Measurements from ENCODE around the gene ADAMTSL3.
"Not testable (repeated sequence)": the region's sequence is repeated elsewhere in the genome, so short reads cannot be mapped to it uniquely, and the experiment has no call there.

ADAMTSL3 gene

DNA sequence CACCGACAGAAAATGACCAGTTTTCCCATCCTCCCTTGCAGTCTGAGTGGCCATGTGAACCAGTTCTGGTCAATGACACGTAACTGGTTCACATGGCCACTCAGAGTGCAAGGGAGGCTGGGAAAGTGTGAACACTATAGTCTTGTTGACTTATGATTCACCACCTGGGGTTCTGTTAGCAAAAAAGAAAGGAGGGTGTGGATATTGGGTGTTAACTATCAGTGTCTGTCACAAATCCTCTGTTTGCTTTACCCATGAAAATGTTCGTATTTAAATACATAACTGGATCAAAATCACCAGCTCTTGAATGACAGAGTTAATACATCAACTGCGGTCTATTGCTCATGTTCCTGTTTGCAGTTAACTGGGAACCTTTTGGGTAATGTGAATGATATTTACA is 92.3 kb downstream of the ADAMTSL3 start:
- DNase-seq (ENCODE audit: low read depth) = no peak

- DNase-seq (ENCODE audit: low read depth) = no peak
These were observed 93.3 kb downstream of the ADAMTSL3 start for GRCh38 chr15:83747050-83747717.

DNA sequence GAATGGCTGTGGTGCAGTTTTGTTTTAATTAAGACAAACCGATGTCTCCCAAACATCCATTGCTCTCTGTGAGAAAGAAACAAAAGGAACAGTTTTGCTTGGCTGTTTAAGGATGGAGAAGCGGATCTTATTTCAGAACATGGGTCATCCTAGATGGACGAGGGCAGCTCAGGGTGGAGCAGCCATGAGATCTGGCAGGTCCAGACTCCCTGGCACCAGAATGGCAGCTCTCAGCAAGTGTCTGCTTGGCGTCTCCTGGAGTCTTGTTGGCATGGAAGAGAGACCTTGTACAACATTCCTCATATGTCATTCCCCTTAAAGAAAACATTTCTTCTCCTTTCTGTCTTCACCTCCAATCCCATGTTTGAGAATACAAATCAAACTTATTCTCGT is 93.8 kb downstream of the ADAMTSL3 start:
- DNase-seq (ENCODE audit: low read depth) = no peak

DNA sequence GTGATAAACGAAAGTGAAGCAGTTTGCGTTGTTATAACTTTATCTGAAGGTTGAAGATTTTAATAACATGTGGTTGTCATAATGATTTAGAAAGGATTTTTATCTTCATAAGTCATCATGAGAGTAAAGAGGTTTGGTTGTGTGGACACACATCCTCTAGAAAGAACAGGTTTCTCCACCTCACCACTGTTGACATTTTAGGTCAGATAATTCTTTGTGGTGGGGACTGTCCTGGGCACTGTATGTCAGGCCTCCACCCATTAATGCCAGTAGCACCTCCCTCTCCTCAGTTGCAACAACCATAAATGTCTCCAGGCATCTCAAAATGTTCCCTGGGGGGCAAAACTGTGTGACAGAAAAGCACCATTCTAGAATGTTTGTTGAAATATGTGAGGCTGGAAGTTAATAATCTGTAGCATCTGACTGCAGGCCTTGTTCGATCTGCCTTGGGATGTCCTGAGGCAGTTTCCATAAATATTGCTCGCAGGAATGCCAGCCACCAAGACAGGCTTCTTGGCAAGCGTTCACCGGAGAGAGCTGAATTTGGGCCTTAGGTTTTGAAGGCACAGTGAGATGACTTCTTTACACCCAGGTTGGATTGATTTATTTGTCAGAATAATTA is 100.1 kb downstream of the ADAMTSL3 start:
- DNase-seq (ENCODE audit: low read depth) = no peak

DNA sequence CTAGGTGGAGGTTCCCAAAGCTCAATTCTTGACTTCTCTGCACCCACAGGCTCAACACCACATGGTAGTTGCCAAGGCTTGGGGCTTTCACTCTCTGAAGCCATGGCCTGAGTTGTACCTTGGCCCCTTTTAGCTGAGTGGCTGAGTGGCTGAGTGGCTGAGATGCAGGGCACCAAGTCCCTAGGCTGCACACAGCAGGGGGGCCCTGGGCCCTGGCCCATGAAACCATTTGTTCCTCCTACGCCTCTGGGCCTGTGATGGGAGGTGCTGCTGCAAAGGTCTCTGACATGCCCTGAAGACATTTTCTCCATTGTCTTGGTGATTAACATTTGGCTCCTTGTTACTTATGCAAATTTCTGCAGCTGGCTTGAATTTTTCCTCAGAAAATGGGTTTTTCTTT is 103.4 kb downstream of the ADAMTSL3 start:
- DNase-seq (ENCODE audit: low read depth) = not testable (repeated sequence)

- no peak for DNase-seq (ENCODE audit: low read depth)
These were observed 108.4 kb downstream of the ADAMTSL3 start for GRCh38 chr15:83762367-83762766.

GRCh38 chr15:83764201-83764838 is 110.4 kb downstream of the ADAMTSL3 start:
- DNase-seq (ENCODE audit: low read depth) = no peak

DNA sequence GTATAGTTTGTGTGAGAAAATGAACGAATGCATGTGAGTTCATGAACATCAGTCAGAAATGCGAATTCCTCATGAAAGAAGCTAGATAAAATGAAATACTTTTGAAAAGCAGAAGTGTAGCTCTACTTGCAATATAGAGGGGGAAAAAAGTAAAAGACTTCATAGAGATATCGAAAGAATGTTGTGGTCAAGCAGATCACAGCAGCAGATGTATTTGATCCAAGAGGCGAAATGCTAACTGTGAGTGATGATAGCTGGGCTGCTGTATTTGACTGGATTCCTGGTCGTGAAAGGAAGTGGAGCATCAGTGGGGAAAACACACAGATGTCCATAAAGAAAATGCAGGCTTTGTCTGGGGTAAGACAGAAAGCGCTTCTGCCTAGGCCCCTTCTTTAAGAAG is 112.4 kb downstream of the ADAMTSL3 start:
- DNase-seq (ENCODE audit: low read depth) = peak; percentile 32

DNA sequence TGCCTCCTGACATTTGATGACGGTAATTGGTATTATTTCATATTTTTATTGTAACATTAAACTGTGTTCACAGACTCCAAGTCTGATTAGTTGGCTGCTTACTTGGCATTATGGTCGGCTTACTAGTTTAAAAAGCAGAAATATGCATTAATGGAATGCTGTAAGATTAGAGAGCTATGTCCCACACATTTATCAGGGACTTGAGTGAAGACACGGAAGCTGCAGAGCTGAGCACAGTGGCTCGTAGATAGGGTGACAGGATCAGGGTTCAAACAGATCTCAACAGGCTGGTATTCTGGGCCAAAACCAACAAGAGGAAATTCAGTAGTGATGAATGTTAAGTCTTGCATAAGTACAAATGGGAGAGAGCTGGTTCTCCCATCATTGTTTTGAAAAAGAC is 113.8 kb downstream of the ADAMTSL3 start:
- DNase-seq (ENCODE audit: low read depth) = peak; percentile 34

DNA sequence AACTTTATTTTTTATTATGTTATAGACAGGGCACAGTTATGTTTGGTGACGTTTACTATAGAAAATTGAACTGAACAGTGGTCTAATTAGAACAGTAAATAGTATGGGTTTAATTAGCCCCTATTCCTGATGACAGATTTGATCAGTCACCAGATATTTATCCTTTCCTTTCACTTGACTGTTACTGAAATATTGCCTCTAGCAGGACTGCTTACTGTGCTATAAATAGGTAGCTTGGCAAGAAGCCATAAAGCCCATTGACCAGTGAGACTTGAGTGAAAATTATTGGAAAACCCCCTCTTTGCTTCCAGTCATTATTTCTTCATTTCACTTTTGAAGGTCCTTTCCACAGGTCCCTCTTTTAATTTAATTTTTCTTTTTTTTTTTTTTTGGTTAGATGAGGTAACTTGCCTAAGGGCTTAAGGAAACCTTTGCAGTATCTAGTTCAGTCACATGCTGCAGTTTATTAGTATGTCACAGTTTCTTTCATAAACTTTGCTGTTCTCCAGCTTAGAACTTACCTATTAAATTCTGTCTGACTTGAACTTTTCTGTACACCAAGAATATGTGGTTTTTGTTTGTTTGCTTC is 115.6 kb downstream of the ADAMTSL3 start:
- no peak for DNase-seq (ENCODE audit: low read depth)

DNA sequence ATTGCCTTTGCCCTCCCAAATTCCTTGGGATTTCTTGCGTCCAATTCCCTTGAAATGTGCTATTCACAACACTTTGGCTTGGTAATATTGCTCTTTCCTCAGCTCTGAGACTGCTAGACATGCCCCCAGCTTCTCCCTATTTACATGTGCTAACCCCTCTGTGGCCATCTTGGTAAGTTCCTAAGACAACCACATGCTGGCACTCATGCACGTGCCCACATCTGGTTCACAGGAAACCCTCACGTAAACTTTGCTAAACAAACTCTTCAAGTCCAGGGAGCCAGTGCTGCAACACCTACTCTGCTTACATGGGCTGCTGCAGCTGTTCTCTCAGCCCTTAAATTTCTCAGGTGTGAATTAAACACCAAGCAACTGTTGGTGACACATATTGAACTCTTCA is 121.8 kb downstream of the ADAMTSL3 start:
- no peak for DNase-seq (ENCODE audit: low read depth)

DNA sequence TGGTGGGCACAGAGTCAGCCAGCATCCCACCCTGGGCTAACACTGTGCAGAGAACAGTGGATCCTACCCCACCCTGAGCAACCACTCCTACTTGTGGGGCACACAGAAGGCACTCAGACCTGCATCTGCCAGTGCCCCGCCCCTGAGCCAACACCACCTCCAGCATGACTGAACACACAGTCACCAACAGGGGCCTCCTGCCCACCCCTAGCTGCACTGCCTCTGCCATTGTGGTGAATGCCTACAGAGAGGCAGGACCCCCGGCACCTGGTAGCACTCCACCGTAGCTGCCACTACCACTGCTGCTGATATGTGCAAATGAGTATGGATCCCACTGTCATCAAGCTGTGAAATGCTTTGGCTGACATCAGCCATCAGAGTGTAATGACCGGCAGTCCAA is 123.1 kb downstream of the ADAMTSL3 start:
- no peak for DNase-seq (ENCODE audit: low read depth)

GRCh38 chr15:83783227-83783626 is 129.3 kb downstream of the ADAMTSL3 start:
- DNase-seq (ENCODE audit: low read depth) = no peak

DNA sequence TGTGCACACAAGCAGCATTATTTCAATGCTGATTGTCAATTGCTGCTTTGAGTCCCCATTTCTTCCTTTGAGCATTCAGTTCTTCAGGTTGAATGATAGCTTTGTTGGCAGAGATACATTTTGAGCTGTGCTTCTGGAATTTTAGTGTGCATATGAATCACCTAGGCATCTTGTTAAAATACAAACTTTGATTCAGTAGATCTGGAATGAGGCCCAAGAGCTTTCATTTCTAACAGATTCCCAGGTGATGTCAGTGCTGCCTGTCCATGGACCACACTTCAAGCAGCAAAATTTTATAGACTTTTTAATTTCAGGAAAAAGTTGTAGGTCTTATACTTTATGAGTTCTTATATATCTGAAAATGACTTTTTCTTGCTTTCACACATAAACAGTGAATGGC is 131.1 kb downstream of the ADAMTSL3 start:
- no peak for DNase-seq (ENCODE audit: low read depth)

DNA sequence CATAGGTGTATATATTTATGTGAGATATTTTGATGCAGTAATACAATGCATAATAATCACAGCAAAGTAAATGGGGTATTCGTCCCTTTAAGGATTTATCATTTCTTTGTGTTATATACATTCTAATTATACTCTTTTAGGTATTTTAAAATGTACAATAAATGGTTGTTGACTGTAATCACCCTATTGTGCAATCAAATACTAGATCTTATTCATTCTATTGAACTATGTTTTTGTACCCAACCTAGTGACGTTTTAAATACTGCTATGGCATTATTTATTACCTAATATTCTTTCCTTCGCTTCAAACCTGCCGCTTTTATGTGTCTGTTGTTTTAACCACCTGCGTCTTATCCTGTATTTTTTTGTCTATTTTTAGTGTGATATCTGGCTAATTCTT is 132.4 kb downstream of the ADAMTSL3 start:
- DNase-seq (ENCODE audit: low read depth) = no peak

DNA sequence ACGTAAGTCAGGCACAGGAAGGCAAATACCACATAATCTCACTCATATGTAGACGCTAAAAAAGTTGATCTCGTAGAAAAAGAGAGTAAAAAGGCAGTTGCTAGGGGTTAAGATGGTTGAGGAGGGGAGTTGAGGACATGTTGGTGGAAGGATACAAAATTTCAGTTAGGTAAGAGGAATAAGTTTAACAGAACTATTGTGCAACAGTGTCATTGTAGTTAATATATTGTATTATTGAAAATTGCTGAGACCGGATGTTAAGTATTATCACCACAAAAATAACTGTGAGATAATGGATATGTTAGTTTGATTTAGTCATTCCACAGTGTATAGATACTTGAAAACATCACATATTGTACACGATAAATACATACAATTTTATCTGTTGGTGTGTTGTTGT is 139.1 kb downstream of the ADAMTSL3 start:
- no peak for DNase-seq (ENCODE audit: low read depth)

DNA sequence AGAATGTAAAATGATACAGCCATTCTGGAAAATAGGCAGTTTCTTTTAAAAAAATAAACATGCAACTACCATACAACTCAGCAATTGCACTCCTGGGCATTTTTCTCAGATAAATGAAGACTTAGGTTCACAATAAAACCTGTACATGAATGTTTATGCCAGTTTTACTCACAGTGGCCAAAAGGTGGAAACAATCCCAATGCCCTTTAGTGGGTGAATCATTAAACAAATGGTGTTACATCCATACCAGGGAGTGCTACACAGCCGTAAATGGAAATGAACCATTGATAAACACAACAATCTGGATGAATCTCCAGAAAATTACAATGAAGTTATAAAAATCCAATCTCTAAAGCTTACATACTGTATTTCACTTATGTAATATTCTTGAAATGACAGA is 140.3 kb downstream of the ADAMTSL3 start:
- no peak for DNase-seq (ENCODE audit: low read depth)

GRCh38 chr15:83809345-83809744 is 155.4 kb downstream of the ADAMTSL3 start:
- no peak for DNase-seq (ENCODE audit: low read depth)

DNA sequence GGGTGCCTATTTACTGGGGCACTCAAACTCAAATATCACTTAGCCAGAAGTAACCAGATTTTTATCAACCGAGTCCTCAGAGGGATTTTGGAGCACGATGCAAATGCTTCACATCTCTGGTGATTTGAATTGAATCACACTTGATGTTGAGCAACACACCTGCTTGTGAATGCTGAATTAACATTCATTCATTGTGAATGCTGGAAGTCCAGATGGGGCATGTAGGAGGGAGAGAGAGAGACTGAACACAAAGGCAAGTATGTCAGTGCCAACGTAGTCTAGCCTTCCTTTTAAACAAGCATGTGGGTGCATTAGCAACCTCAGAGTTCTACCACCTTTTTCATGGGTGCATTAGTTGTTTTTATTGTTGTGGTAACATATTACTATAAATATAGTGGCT is 156.2 kb downstream of the ADAMTSL3 start:
- no peak for DNase-seq (ENCODE audit: low read depth)

GRCh38 chr15:83813682-83814081 is 159.8 kb downstream of the ADAMTSL3 start:
- DNase-seq (ENCODE audit: low read depth) = no peak

DNA sequence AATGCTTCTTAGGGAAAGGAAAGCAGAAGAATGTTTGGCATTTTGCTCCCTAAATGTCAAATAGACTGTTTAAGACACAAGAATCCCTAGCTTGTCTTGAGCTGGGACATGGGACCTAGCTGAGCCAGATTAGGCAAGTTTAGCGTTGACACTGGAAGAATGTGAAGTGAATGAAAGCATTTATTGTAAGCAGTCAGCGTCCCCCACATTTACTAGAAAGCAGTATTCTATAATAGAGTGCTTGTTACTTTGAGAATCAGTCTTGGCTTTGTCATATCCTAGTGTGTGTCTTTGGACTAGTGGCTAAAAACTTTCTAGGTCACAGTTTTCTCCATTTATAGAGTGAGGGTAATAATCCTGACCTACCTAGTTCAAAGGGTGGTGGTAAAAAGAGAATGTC is 161.6 kb downstream of the ADAMTSL3 start:
- DNase-seq (ENCODE audit: low read depth) = no peak

DNA sequence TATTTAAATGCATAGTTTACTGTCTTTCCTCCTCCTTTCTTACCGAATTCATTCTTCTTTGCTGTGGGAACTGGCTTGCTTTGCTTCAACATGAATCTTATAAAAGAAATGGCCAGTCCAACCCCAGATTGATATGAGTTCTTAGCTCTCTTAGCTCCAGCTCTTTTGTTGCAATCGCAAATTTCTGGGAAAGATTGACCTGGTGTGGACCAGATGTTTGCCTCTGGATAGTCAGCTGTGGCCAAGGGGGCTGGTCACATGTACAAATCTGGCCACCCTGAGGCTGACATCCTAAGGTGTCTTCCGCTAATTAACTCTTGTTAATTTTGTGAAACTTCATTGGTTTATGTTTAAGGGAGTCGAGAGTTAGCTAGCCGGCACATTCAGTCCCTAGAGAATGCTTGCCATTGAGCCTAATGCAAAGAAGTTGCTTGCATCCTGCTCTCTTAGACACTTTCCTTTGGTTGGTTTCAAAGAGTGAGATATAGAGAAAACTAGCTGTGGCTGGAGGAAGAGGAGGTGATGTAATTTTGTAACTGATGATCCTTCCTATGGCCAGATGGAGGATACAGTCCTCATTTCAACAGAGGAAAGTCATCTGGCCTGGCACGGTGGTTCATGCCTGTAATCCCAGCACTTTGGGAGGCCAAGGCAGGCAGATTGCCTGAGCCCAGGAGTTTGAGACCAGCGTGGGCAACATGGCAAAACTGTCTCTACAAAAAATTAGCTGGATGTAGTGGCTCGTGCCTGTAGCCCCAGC is 162.4 kb downstream of the ADAMTSL3 start:
- no peak for DNase-seq (ENCODE audit: low read depth)

- DNase-seq (ENCODE audit: low read depth) = no peak
These were observed 164.7 kb downstream of the ADAMTSL3 start for GRCh38 chr15:83818591-83818990.
